Measurements from ENCODE around the gene ATG16L1.

The ATG16L1 gene

GRCh38 chr2:233260661-233261060, 9.2 kb downstream of the ATG16L1 start:
- DNase-seq (ENCODE audit: low read depth, low spot score): no peak

DNA sequence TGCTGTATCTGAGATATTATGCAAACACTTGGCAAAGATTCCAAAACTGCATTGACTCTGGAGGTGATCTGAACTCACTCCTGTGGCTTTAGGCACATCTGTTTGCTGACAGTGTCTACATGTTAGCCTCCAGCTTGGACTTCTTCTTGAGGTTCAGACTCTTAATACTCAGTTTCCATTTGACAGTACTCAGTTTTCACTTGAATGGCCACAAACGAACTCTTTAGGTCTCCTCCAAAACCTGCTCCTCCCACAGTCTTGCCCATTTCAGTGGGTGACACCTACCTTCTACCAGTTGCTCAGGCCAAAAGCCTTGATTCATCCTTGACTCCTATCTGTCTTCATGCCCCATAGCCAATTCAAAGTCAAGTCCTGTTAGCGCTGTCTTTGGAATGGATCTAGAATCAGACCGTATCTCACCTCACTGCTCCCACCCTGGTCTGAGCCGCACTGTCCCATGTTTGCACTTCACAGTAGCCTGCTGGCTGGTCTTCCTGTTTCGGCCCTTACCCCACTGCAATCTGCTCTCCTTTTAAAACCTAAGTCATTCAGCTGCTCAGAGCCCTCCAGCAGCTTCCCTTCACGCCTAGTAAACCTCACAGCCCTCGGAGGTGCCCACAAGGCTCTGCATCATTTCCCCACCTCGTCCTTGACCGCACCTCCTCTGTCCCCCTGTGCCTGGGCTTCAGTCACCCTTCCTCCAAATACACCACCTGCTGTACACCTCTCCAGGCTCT, 10.5 kb downstream of the ATG16L1 start:
- no peak for DNase-seq (ENCODE audit: low read depth, low spot score)

- DNase-seq (ENCODE audit: low read depth, low spot score): no peak
Observed at GRCh38 chr2:233262562-233262961, 11.1 kb downstream of the ATG16L1 start.

GRCh38 chr2:233263045-233263570, 11.6 kb downstream of the ATG16L1 start:
- DNase-seq (ENCODE audit: low read depth, low spot score): no peak

- DNase-seq (ENCODE audit: low read depth, low spot score): no peak
Observed at GRCh38 chr2:233264667-233265066, 13.2 kb downstream of the ATG16L1 start.

DNA sequence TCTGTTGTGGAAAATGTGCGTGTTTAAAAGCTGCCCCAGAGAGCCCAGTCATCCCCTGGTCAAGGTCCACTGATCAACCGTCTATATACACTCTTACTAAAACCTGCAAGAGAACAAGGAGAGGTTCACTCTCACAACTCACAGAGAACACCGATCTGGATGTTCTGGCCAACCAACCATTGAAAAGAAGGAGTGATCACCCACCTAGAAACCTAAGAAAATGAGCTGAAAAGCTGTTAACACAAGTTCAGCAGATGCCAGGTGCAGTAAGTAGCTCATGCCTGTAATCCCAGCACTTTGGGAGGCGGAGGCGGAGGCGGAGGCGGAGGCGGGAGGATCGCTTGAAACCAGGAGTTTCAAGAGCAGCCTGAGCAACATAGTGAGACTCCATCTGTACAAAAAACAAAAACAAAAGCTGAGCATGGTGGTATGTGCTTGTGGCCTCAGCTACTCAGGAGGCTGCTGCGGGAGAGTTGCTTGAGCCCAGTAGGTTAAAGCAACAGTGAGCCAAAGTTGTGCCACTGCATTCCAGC, 14.5 kb downstream of the ATG16L1 start:
- DNase-seq (ENCODE audit: low read depth, low spot score): no peak

DNA sequence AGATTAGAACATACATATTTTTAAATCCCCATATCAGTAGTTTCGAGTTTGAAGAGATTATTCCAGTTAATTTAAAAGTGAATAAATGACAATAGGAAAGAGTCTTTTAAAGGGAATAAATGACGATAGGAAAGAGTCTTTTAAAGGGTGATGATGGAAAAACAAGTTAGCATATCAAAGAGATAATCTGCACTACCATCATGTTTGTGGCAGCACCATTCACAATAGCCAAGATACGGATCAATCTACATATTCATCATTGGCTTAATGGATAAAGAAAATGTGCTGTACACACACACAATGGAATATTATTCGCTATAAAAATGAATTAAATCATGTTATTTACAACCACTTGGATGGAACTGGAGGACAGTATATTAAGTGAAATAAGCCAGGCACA, 15.0 kb downstream of the ATG16L1 start:
- no peak for DNase-seq (ENCODE audit: low read depth, low spot score)

DNA sequence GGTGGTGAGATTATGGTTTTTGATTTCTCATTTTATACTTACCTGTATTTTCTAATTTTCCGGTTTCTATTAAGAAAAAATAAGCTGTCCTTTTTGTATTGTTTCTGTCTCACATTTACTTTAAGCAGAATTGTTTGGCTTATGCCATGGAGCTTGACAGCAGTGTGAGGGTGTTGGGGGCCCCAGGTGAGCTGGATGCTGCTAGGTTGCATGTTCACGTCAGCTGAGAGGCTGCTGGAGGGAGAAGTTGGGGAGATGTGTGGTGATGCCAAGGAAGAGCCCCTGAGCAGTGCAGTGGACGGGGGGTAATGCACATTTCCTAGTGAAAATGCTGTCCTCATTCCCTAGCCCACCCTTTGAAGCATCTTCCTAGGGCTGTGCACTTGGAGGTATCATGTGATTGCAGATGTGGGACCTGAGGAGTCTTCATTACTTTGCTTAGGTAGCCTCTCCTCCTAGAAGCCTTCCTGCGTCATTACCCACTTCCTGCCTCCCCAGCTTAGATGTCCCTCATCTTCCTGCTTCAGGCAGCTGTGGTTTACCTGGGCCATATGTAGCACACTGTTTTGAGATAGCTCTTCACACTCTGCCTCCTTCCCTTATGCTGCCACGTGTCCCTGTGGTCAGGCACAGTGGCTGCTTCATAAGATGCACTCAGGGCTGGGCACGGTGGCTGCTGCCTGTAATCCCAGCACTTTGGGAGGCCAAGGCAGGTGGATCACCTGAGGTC, 16.2 kb downstream of the ATG16L1 start:
- DNase-seq (ENCODE audit: low read depth, low spot score): peak; percentile 6

DNA sequence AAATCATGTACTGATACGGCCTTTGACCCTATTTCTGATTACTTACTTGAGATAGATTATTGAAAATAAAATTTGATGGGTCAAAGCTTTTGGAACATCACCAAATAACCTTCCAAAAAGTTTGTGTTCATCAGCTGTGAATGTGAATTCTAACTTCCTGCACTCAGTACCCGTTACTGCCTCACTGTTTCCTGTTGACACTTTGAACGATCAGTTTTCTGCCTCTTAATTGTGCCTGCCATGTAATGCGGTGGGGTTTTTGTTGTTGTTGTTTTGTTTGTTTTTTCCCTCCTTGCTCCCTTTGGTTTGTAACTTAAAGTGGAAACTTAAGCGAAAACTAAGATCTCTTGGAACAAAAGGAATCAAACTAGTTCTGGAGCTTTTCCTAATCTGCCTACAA, 18.9 kb downstream of the ATG16L1 start:
- DNase-seq (ENCODE audit: low read depth, low spot score): no peak

DNA sequence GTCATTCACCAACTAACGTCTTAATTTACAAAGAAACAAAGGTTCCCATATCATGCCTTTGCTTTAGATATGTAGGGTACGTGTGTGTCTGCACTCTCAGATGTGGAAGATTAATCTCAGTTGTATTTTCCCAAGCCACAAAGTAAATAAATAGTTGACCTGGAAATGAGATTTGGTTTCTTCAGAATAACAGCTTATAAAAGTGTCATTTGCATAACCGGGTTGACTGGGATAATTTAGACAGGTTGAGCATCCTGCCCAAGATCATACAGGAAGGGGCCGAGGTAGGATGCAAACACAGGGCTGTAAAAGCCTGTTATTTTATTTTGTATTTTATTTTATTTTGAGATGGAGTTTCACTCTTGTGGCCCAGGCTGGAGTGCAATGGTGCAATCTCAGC, 19.5 kb downstream of the ATG16L1 start:
- no peak for DNase-seq (ENCODE audit: low read depth, low spot score)

- no peak for DNase-seq (ENCODE audit: low read depth, low spot score)
Observed at GRCh38 chr2:233271693-233272092, 20.2 kb downstream of the ATG16L1 start.

DNA sequence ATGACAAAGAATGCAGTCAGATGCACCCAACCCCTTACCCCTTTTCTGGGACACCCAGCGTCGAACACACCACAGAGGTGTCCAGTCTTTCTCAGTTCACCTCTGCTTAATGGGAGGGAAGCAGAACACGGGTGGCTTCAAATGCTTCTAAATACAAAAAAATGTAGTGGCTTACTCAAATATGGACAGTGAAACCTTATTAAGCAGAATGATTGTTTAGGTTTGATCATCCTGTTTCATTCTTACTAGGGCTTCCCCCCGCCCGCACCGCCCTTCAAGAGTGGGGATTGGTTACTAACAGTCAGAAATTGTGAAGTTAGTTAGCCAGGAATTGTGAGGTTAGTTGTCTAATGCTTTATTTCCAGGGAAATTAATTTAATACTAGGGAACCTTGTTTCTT, 21.6 kb downstream of the ATG16L1 start:
- no peak for DNase-seq (ENCODE audit: low read depth, low spot score)

- no peak for DNase-seq (ENCODE audit: low read depth, low spot score)
Observed at GRCh38 chr2:233275223-233275622, 23.8 kb downstream of the ATG16L1 start.

- DNase-seq (ENCODE audit: low read depth, low spot score): no peak
Observed at GRCh38 chr2:233278921-233279320, 27.4 kb downstream of the ATG16L1 start.

GRCh38 chr2:233280114-233280693, 28.7 kb downstream of the ATG16L1 start:
- no peak for DNase-seq (ENCODE audit: low read depth, low spot score)

DNA sequence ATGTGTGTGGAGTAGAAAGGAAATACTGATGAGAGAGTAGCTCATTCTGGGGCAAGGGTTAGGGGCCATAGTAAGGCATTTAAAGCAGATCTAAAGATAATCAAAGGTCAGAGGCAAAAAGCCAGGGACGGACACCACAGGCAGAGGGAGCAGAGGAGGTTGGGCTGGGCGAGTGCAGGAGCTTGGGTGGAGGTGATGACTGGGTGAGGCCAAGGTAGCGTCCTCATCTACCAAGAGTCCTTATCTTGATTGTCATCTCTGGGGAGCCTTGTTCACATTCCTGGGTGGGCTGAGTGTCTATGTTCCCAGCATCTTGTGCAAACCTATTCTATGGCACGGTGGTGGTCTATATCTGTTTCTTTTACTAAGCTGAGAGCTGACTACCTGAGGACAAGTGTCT, 30.1 kb downstream of the ATG16L1 start:
- no peak for DNase-seq (ENCODE audit: low read depth, low spot score)

- no peak for DNase-seq (ENCODE audit: low read depth, low spot score)
Observed at GRCh38 chr2:233281992-233282603, 30.6 kb downstream of the ATG16L1 start.

DNA sequence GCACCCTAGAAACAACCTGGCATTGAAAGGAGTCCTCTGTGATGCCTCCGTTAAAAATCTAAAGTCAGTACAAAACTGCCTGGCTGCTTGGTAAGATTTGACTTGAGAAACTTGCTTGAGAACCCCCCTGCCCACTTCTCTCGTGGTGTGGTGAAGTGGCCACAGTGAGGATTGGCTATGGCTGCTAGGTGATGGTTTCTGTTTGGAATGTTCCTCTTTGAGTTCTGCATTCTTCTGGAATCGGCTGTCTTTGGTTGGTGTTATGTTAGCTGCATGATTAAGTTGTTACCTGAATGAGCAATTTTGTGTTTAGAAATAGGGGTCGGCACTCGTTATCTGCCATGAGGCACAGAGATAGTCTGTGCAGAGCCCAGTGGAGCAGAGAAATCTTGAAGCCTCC, 34.4 kb downstream of the ATG16L1 start:
- no peak for DNase-seq (ENCODE audit: low read depth, low spot score)

DNA sequence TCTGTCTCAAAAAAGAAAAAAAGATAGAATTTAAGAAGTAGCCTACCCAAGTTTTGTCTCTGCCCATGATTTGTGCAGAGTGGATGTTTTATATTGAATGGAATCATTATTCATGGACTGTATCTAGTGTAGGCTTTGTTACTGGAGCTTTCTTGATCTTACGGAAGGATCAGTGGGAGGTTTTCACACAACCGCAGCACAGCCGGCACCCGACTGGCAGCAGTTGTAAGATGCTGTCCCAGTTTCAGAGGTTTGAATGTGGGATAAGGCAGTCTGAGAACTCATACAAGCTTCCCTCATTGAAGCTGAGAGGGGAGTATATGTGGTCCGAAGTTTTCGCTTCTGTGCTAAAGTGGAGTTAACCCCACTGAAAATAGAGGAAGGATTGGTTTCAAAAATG, 36.4 kb downstream of the ATG16L1 start:
- no peak for DNase-seq (ENCODE audit: low read depth, low spot score)

GRCh38 chr2:233288663-233289062, 37.2 kb downstream of the ATG16L1 start:
- DNase-seq (ENCODE audit: low read depth, low spot score): no peak

GRCh38 chr2:233289648-233290047, 38.2 kb downstream of the ATG16L1 start:
- no peak for DNase-seq (ENCODE audit: low read depth, low spot score)
